K562 (cell line): ENCODE measurements around the gene IL17RC. TPM values are rescaled to one million over a fixed set of nuclear protein-coding genes. Genes with fewer than 3 reads are reported as not detected.

Source experiments
- ATAC-seq: fragments of 200-7000 bp; cut with Tn5 transposase; 3 replicates; pipeline ENCODE4 v1.9.1; 2020; ENCODE audit warnings: moderate library complexity
- BruUV-seq: library from RNA; stranded (reverse); fragments of 400-500 nt; replicated peaks from 2 replicates; lab custom pipeline; 2021; lab: Mats Ljungman, UMichigan
- CTCF ChIA-PET: fragments of 300-600 bp; formaldehyde crosslinking; extraction: SDS; loops from one replicate; lab custom pipeline; 2021; ENCODE audit warnings: low intra/inter-chr PET ratio; lab: Yijun Ruan, JAX
- POLR2A ChIA-PET: fragments of 300-600, 350-650 bp; sonication (Branson Sonifier 250); formaldehyde crosslinking; extraction: SDS; loops from one replicate; lab custom pipeline; 2021; ENCODE audit warnings: antibody characterized with exemption, inconsistent platforms; lab: Yijun Ruan, JAX
- DNase-seq, 4 experiments: peaks; one replicate each; pipeline versions ENCODE4 v3.0.0 to v3.0.0-alpha.2; 2011 to 2018; ENCODE audit warnings: low spot score in 3 of 4, mixed read lengths in 3 of 4; ENCODE audit errors: extremely low read depth in 1 of 4
- FAIRE-seq: peaks from 2 replicates; lab custom pipeline; 2011; peaks lifted over from hg19 to GRCh38; lab: Jason Lieb, UNC
- H2AFZ ChIP-seq: 2 replicates; pipeline ENCODE4 v1.6.0; 2011; ENCODE audit warnings: low read depth, low read length, control low read depth, inconsistent platforms
- H3K27ac ChIP-seq: fragments of 200-600 bp; 3 replicates; pipeline ENCODE4 v1.8.0; 2011; ENCODE audit warnings: low read depth, mild to moderate bottlenecking, control low read depth, inconsistent platforms, low read length, moderate library complexity, mixed read lengths; ENCODE audit errors: extremely low read depth
- H3K27me3 ChIP-seq, 2 experiments: fragments of 300-600 bp in 1 of 2; 2 replicates in 1 of 2; 3 replicates in 1 of 2; pipeline versions ENCODE4 v1.6.0 to v1.8.0; 2011; ENCODE audit warnings: inconsistent platforms in 2 of 2, low read length in 2 of 2, mild to moderate bottlenecking in 1 of 2, mixed read lengths in 1 of 2, moderate library complexity in 1 of 2; ENCODE audit not compliant: control insufficient read depth in 2 of 2, insufficient read depth in 2 of 2
- H3K36me3 ChIP-seq: fragments of 300-600 bp; 3 replicates; pipeline ENCODE4 v1.8.0; 2011; ENCODE audit warnings: mild to moderate bottlenecking, low read length, inconsistent platforms; ENCODE audit not compliant: control insufficient read depth, insufficient read depth
- H3K4me1 ChIP-seq, 2 experiments: fragments of 200-600 bp in 1 of 2; replicated peaks in 1 of 2; 2 replicates in 1 of 2; 3 replicates in 1 of 2; pipeline versions ENCODE4 v1.5.1 to v1.8.0; 2011; ENCODE audit warnings: inconsistent platforms in 2 of 2, low read length in 2 of 2, mild to moderate bottlenecking in 1 of 2, mixed read lengths in 1 of 2, moderate library complexity in 1 of 2; ENCODE audit not compliant: control insufficient read depth in 2 of 2, insufficient read depth in 2 of 2
- H3K4me2 ChIP-seq: 2 replicates; pipeline ENCODE4 v1.6.1; 2011; ENCODE audit warnings: low read length, control low read depth, inconsistent platforms, mixed read lengths; ENCODE audit not compliant: insufficient read depth
- H3K4me3 ChIP-seq: fragments of 200-600 bp; sonication (generic), shearing (Covaris generic); 2 replicates; pipeline ENCODE4 v1.5.1; 2016; ENCODE audit warnings: control low read depth, inconsistent platforms
- H3K79me2 ChIP-seq: fragments of 200-600 bp; 3 replicates; pipeline ENCODE4 v1.8.0; 2011; ENCODE audit warnings: low read length, inconsistent platforms; ENCODE audit not compliant: control insufficient read depth, insufficient read depth
- H3K9ac ChIP-seq, 2 experiments: 2 replicates each; pipeline versions ENCODE4 v1.6.0 to v1.6.1; 2011; ENCODE audit warnings: low read depth in 2 of 2, low read length in 2 of 2, control low read depth in 1 of 2, inconsistent platforms in 1 of 2, mild to moderate bottlenecking in 1 of 2, mixed read lengths in 1 of 2; ENCODE audit not compliant: insufficient read depth in 1 of 2
- H3K9me1 ChIP-seq: one replicate; pipeline ENCODE4 v1.6.0; 2011; ENCODE audit warnings: inconsistent platforms, mild to moderate bottlenecking, low read length, moderate library complexity; ENCODE audit not compliant: control insufficient read depth, insufficient read depth
- H3K9me3 ChIP-seq: replicated peaks from 2 replicates; pipeline ENCODE4 v1.5.1; 2011; ENCODE audit warnings: low read depth, low read length, inconsistent platforms; ENCODE audit not compliant: control insufficient read depth, insufficient read depth
- H4K20me1 ChIP-seq: replicated peaks from 2 replicates; pipeline ENCODE4 v1.6.1; 2011; ENCODE audit warnings: low read length, inconsistent platforms, mixed read lengths; ENCODE audit not compliant: control insufficient read depth, insufficient read depth
- BCOR ChIP-seq: fragments of 450-650 bp; IDR thresholded peaks from 2 replicates; pipeline ENCODE4 v1.6.1; 2016
- CHD2 ChIP-seq: IDR thresholded peaks from 2 replicates; pipeline ENCODE4 v1.6.1; 2011; ENCODE audit warnings: low read depth, low read length
- EZH2 ChIP-seq: IDR thresholded peaks from 2 replicates; pipeline ENCODE4 v1.6.1; 2012; ENCODE audit warnings: low read depth, mild to moderate bottlenecking, inconsistent platforms, low read length, borderline replicate concordance
- HCFC1 ChIP-seq: IDR thresholded peaks from 2 replicates; pipeline ENCODE4 v1.6.1; 2012; ENCODE audit warnings: low read depth, low read length, improper control_type of control experiment
- MEIS2 ChIP-seq: fragments of 450-650 bp; IDR thresholded peaks from 2 replicates; pipeline ENCODE4 v1.6.1; 2014; ENCODE audit warnings: mild to moderate bottlenecking; ENCODE audit not compliant: partially characterized antibody
- NR2C2 ChIP-seq, 2 experiments: fragments of 200-800 bp in 1 of 2; sonication (Bioruptor generic) in 1 of 2; sonication (generic) in 1 of 2; formaldehyde crosslinking in 1 of 2; IDR thresholded peaks; 2 replicates each; pipeline versions ENCODE4 v1.6.1 to v1.8.0; 2016 to 2022; ENCODE audit warnings: mild to moderate bottlenecking in 1 of 2, missing compliant biosample characterization in 1 of 2, missing genetic modification characterization in 1 of 2, missing genetic modification reagents in 1 of 2
- POLR2A ChIP-seq: fragments of 450-650 bp; conservative IDR thresholded peaks from 2 replicates; pipeline ENCODE4 v1.6.1; 2016
- SMARCA5 ChIP-seq: fragments of 450-650 bp; IDR thresholded peaks from 2 replicates; pipeline ENCODE4 v1.6.1; 2016
- TCF3 ChIP-seq: sonication (generic); formaldehyde crosslinking; IDR thresholded peaks from 2 replicates; pipeline ENCODE4 v1.4.0; 2020; ENCODE audit warnings: mild to moderate bottlenecking, missing genetic modification reagents
- XRCC5 ChIP-seq: fragments of 200-400 bp; formaldehyde crosslinking; IDR thresholded peaks from 2 replicates; pipeline ENCODE4 v1.6.1; 2017; ENCODE audit warnings: low read depth, mild to moderate bottlenecking, low read length
- ZNF121 ChIP-seq: sonication (generic); formaldehyde crosslinking; conservative IDR thresholded peaks from 2 replicates; pipeline ENCODE4 v1.8.0; 2022; ENCODE audit warnings: missing genetic modification reagents
- ZNF551 ChIP-seq: fragments of 250-450 bp; sonication (Bioruptor Pico); IDR thresholded peaks from 2 replicates; pipeline ENCODE4 v1.5.0; 2021; ENCODE audit warnings: mild to moderate bottlenecking, moderate library complexity
- ZNF707 ChIP-seq: fragments of 250-450 bp; sonication (Bioruptor Pico); conservative IDR thresholded peaks from 2 replicates; pipeline ENCODE4 v1.8.0; 2022; ENCODE audit warnings: inconsistent platforms, mild to moderate bottlenecking, moderate library complexity
- ZSCAN29 ChIP-seq: fragments of 450-650 bp; IDR thresholded peaks from 2 replicates; pipeline ENCODE4 v1.6.1; 2017
- WGBS: fragments of 100-300 bp; shearing (Covaris generic); methylation state at CpG from one replicate; pipeline ENCODE4 v1.1.6; 2016; ENCODE audit warnings: low coverage, mixed read lengths; ENCODE audit not compliant: insufficient coverage; ENCODE audit errors: missing lambda C conversion rate; 5-methylcytosine and 5-hydroxymethylcytosine counted together
- in situ Hi-C: fragments of 300-500 bp; cut with MboI; formaldehyde crosslinking; loops from 4 replicates; pipeline ENCODE4 v1.15.0; 2018; ENCODE audit warnings: inconsistent platforms, mixed read lengths
- intact Hi-C: fragments of 100-400 bp; cut with micrococcal nuclease; formaldehyde crosslinking; loops from 2 replicates; pipeline ENCODE4 v1.14.2; 2022
- polyA plus RNA-seq, 8 experiments: library from polyadenylated mRNA; depleted of rRNA in 4 of 8; stranded (reverse) in 5 of 8; unstranded in 3 of 8; fragments of >200 nt; fragmentation: Nextera tagmentation in 2 of 8; fragmentation: Illumina TruSeq in 1 of 8; extraction: Ambion mirVana in 2 of 8; extraction: Trizol in 1 of 8; gene quantifications; 2 replicates each; pipeline versions ENCODE4 v1.2.1 to v1.2.3, GENCODE V29; 2011 to 2014; ENCODE audit warnings: inconsistent platforms in 1 of 8, missing spikeins in 1 of 8
- total RNA-seq, 7 experiments: library from RNA; depleted of rRNA in 6 of 7; stranded (reverse); fragments of >200 nt in 6 of 7; fragmentation: Illumina TruSeq in 2 of 7; extraction: Trizol in 2 of 7; gene quantifications; 2 replicates each; pipeline versions ENCODE4 v1.2.1 to v1.2.3, GENCODE V29; 2011 to 2021; ENCODE audit warnings: low replicate concordance in 1 of 7
- TF ChIP-seq, protein P1 (sequence below): sonication (generic); formaldehyde crosslinking; IDR thresholded peaks from 2 replicates; pipeline ENCODE4 v1.8.1; 2022; ENCODE audit warnings: missing genetic modification reagents
- TF ChIP-seq, protein P2 (sequence below): fragments of 450-650 bp; formaldehyde crosslinking; IDR thresholded peaks from 2 replicates; pipeline ENCODE4 v1.4.0; 2020; ENCODE audit warnings: mild to moderate bottlenecking, mixed read lengths
- TF ChIP-seq, protein P3 (sequence below), 2 experiments: IDR thresholded peaks; 2 replicates each; pipeline ENCODE4 v1.6.1; 2011; ENCODE audit warnings: borderline replicate concordance in 1 of 2, control low read depth in 1 of 2, low read depth in 1 of 2, low read length in 1 of 2, mild to moderate bottlenecking in 1 of 2, mixed read lengths in 1 of 2, moderate library complexity in 1 of 2; ENCODE audit not compliant: insufficient read depth in 1 of 2, insufficient read length in 1 of 2, poor library complexity in 1 of 2, severe bottlenecking in 1 of 2; ENCODE audit errors: extremely low read depth in 1 of 2
- TF ChIP-seq, protein P4 (sequence below): sonication (generic); formaldehyde crosslinking; IDR thresholded peaks from 2 replicates; pipeline ENCODE4 v1.9.0; 2022; ENCODE audit warnings: mild to moderate bottlenecking, missing genetic modification reagents
- TF ChIP-seq, protein P5 (sequence below): fragments of 450-650 bp; IDR thresholded peaks from 2 replicates; pipeline ENCODE4 v1.6.1; 2016; ENCODE audit warnings: missing biosample characterization, missing genetic modification characterization

Gene IL17RC
- total and polyA plus RNA-seq, 9 of the 15 experiments (the other 6 are each of a cell fraction or from before 2014, with no cell fraction given): 0.15 to 11.4 (median 7.1) TPM; not detected in 1

DNA sequence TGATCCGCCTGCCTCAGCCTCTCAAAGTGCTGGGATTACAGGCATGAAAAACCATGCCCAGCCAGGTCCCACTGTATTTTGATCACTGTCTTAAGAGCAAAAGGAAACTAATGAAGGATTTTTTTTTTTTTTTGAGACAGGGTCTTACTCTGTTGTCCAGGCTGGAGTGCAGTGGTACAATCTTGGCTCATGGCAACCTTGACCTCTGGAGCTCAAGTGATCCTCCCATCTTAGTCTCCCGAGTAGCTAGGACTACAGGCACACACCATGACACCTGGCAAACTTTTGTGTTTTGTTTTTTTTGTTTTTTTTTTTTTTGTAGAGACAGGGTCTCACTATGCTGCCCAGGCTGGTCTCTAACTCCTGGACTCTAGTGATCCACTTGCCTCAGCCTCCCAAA is 63.4 kb downstream of the IL17RC start:
- DNase-seq (no peak), FAIRE-seq (no peak), ATAC-seq (no peak)
- Histone ChIP-seq H3K4me1 (peaks cover 43 to 52% of the 10 kb centered on the region in 2 experiments), H3K27me3 (no peaks in the 10 kb centered on the region), H3K79me2 (peaks cover 83% of the 10 kb centered on the region), H2AFZ (no peak overlapping the region), H4K20me1 (no peaks in the 10 kb centered on the region), H3K4me2 (no peak overlapping the region), H3K4me3 (no peak overlapping the region), H3K9me1 (no peaks in the 10 kb centered on the region), H3K9me3 (no peaks in the 10 kb centered on the region), H3K9ac (no peak overlapping the region), H3K27ac (peak overlapping the region; percentile 99; the same call in 1 of the 3 replicates), H3K36me3 (peaks cover 61% of the 10 kb centered on the region)
- BruUV-seq: no TSS peak
- ChIA-PET POLR2A (interaction anchor here (1.0 to 4.6 kb wide), 3 partner anchors 7 to 24 kb away, joined by 3 to 53 read pairs (median 20); partner anchors contain the start of gene EMC3), CTCF (no interaction called here)
- in situ Hi-C loops: no loop called here
- intact Hi-C loops: no loop called here
- 97% methylated on average over 2 of the region's 2 CpGs for WGBS
- TF ChIP-seq, protein P1, sequence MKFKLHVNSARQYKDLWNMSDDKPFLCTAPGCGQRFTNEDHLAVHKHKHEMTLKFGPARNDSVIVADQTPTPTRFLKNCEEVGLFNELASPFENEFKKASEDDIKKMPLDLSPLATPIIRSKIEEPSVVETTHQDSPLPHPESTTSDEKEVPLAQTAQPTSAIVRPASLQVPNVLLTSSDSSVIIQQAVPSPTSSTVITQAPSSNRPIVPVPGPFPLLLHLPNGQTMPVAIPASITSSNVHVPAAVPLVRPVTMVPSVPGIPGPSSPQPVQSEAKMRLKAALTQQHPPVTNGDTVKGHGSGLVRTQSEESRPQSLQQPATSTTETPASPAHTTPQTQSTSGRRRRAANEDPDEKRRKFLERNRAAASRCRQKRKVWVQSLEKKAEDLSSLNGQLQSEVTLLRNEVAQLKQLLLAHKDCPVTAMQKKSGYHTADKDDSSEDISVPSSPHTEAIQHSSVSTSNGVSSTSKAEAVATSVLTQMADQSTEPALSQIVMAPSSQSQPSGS: no peak
- TF ChIP-seq, protein P2, sequence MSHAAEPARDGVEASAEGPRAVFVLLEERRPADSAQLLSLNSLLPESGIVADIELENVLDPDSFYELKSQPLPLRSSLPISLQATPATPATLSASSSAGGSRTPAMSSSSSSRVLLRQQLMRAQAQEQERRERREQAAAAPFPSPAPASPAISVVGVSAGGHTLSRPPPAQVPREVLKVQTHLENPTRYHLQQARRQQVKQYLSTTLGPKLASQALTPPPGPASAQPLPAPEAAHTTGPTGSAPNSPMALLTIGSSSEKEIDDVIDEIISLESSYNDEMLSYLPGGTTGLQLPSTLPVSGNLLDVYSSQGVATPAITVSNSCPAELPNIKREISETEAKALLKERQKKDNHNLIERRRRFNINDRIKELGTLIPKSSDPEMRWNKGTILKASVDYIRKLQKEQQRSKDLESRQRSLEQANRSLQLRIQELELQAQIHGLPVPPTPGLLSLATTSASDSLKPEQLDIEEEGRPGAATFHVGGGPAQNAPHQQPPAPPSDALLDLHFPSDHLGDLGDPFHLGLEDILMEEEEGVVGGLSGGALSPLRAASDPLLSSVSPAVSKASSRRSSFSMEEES (CRISPR knock-in tag): no peak
- no peak for TF ChIP-seq TCF3 (CRISPR knock-in tag)
- TF ChIP-seq, protein P3, sequence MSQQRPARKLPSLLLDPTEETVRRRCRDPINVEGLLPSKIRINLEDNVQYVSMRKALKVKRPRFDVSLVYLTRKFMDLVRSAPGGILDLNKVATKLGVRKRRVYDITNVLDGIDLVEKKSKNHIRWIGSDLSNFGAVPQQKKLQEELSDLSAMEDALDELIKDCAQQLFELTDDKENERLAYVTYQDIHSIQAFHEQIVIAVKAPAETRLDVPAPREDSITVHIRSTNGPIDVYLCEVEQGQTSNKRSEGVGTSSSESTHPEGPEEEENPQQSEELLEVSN (IDR thresholded peaks at IDR 0.05; ENCODE audit: borderline replicate concordance in 1 of 2, extremely low read depth in 1 of 2, insufficient read depth in 1 of 2, insufficient read length in 1 of 2, low read depth in 1 of 2, low read length in 1 of 2, poor library complexity in 1 of 2, severe bottlenecking in 1 of 2): no peak
- TF ChIP-seq XRCC5: no peak
- no peak for TF ChIP-seq NR2C2 (CRISPR knock-in tag; IDR thresholded peaks at IDR 0.05)
- peak; percentile 54; the same call in 1 of the 2 replicates for TF ChIP-seq NR2C2 (tag; IDR thresholded peaks at IDR 0.05)
- no peak for TF ChIP-seq ZNF551 (CRISPR knock-in tag)
- TF ChIP-seq, protein P4, sequence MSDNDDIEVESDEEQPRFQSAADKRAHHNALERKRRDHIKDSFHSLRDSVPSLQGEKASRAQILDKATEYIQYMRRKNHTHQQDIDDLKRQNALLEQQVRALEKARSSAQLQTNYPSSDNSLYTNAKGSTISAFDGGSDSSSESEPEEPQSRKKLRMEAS (CRISPR knock-in tag): peak; percentile 26; the same call in 1 of the 2 replicates
- TF ChIP-seq, protein P5, sequence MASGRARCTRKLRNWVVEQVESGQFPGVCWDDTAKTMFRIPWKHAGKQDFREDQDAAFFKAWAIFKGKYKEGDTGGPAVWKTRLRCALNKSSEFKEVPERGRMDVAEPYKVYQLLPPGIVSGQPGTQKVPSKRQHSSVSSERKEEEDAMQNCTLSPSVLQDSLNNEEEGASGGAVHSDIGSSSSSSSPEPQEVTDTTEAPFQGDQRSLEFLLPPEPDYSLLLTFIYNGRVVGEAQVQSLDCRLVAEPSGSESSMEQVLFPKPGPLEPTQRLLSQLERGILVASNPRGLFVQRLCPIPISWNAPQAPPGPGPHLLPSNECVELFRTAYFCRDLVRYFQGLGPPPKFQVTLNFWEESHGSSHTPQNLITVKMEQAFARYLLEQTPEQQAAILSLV (tag): no peak
- 0 out of 2 replicates have a peak, but pooled peaks have one; percentile 19 for TF ChIP-seq POLR2A
- TF ChIP-seq ZSCAN29: 0 out of 2 replicates have a peak, but pooled peaks have one; percentile 17
- TF ChIP-seq MEIS2: no peak
- no peak for TF ChIP-seq HCFC1
- TF ChIP-seq EZH2: no peak
- no peak for TF ChIP-seq ZNF707 (CRISPR knock-in tag)
- peak; percentile 68 for TF ChIP-seq SMARCA5
- TF ChIP-seq ZNF121 (CRISPR knock-in tag): peak; percentile 99
- peak; percentile 55 for TF ChIP-seq BCOR
- TF ChIP-seq CHD2: no peak
